ENCODE measurements around the gene PLA2G12A.

DNA sequence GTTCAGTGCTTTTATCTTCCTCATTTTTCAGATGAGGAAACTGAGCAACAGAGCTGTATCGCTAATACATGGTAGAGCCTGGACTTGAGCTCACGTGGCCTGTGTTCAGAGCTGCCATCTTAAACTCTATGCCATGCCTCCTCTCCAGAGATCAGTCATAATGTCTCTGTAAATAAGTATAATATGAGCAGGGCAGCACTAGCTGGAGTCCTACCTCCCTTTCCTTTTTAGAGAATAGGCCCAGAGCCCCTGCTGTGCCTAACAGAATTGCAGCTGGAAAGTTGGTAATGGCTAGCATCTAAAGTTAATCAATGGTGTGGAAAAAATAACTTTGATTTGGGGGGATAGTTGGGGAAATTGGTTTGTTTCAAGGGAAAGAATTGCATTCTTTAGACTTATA is 47.0 kb downstream of the PLA2G12A start:
- TF ChIP-seq, protein P1, sequence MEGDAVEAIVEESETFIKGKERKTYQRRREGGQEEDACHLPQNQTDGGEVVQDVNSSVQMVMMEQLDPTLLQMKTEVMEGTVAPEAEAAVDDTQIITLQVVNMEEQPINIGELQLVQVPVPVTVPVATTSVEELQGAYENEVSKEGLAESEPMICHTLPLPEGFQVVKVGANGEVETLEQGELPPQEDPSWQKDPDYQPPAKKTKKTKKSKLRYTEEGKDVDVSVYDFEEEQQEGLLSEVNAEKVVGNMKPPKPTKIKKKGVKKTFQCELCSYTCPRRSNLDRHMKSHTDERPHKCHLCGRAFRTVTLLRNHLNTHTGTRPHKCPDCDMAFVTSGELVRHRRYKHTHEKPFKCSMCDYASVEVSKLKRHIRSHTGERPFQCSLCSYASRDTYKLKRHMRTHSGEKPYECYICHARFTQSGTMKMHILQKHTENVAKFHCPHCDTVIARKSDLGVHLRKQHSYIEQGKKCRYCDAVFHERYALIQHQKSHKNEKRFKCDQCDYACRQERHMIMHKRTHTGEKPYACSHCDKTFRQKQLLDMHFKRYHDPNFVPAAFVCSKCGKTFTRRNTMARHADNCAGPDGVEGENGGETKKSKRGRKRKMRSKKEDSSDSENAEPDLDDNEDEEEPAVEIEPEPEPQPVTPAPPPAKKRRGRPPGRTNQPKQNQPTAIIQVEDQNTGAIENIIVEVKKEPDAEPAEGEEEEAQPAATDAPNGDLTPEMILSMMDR (IDR thresholded peaks at IDR 0.05; ENCODE audit: insufficient read depth, low read length, poor library complexity, severe bottlenecking) = no peak
- no peak for TF ChIP-seq EZH2phosphoT487 (conservative IDR thresholded peaks at IDR 0.05; ENCODE audit: low read length)

Data from SU-DHL-6 (cell line).